HG03045 (cell line): Measurements from ENCODE around the gene PKN1.

Experiments used
- ATAC-seq: cut with Tn5 transposase; IDR thresholded peaks from one replicate; pipeline ENCODE4 v1.9.1; 2021; ENCODE audit warnings: mild to moderate bottlenecking, moderate library complexity; ENCODE audit not compliant: unreplicated experiment

PKN1 gene

DNA sequence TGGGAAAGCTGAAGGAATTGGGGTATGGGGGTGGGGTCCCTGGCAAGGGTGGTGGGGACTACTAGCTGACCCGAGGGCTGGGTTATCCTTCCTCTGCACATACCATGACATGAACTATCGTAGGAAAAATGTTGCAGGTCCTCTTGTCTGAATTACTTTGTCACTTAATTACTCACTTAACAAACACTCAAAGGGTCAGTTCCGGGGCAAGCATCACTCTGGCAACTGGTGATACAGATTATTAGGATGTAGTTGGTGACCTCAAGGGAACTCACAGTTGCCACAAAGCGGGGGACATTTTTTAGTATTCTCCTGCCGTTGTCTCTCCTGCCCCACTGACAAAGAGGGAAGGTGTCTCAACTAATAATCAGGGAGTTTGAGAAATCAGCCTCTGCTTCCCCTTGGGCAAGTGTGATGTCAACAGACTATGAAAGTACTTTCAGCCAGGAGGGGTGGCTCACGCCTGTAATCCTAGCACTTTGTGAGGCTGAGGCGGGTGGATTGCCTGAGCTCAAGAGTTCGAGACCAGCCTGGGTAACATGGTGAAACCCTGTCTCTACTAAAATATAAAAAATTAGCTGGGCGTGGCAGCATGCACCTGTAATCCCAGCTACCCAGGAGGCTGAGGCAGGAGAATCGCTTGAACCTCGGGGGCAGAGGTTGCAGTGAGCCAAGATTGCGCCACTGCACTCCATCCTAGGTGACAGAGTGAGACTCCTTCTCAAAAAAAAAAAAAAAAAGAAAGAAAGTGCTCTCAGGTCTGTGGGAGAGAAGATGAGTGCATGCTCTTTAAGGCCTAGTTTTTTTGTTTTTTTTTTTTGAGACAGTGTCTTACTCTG, 74.8 kb downstream of the PKN1 start:
- ATAC-seq = no peak

DNA sequence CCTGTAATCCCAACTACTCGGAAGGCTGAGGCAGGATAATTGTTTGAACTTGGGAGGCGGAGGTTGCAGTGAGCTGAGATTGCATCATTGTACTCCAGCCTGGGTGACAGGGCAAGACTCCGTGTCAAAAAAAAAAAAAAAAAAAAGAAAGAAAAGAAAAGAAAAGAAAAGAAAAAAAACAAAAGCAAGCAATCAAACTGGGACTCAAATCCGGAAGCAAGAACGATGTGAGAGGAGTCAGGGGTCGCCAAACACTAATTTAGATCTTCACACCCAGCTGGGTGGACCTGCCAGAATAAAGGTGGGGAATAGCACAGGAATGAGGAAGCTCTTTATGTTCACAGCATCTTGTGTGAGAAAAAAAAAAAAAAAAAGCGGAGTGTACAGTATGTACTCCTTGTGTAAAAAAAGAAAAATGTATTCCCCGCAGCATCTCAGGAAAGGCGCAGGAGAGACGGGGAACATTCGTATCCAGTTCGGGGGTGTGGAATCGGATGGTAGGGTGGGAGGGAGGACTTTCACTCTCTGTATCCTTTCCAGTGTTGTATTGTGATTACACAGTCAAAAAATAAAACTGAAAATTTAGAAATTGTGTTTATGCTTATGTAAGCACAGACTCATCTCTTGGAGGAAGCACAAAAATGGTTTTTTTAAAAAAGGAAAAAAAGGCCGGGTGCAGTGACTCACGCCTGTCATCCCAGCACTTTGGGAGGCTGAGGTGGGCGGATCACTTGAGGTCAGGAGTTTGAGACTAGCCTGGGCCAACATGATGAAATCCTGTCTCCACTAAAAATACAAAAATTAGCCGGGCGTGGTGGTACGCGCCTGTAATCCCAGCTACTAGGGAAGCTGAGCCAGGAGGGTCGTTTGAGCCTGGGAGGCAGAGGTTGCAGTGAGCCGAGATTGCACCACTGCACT, 77.5 kb downstream of the PKN1 start:
- ATAC-seq = no peak

DNA sequence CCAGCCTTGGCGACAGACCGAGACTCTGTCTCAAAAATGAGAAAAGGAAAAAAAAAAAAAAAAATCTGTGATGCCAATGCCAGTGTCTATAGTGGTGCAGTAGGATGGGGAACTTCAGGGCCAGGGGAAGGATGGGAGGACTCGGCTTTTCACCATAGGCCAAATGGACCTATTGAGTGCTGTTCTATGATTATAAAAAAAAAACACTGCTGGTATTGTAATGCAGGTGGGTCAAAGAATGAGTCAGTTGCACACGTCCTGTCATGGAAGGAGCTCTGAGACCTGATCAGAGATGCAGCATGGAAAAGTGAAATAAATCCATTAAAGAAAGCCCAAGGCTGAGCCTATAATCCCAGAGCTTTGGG, 78.1 kb downstream of the PKN1 start:
- no peak for ATAC-seq

DNA sequence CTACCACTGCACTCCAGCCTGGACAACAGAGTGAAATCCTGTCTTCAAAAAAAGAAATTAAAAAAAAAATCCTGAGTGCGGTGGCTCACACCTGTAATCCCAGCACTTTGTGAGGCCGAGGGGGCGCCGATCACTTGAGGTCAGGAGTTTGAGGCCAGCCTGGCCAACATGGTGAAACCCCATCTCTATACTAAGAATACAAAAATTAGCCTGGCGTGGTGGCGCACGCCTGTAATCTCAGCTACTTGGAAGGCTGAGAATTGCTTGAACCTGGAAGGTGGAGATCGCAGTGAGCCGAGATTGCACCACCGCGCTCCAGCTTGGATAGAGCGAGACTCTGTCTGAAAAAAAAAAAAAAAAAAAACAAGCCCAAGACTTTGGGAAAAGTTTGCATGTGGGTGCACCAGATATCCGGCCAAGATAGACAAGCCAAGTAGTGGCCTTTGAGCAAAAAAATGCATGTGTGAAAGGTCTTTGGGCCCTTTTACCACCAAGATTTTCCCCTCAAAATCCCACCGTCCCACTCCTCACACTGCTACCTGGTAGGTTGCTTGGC, 79.4 kb downstream of the PKN1 start:
- no peak for ATAC-seq

DNA sequence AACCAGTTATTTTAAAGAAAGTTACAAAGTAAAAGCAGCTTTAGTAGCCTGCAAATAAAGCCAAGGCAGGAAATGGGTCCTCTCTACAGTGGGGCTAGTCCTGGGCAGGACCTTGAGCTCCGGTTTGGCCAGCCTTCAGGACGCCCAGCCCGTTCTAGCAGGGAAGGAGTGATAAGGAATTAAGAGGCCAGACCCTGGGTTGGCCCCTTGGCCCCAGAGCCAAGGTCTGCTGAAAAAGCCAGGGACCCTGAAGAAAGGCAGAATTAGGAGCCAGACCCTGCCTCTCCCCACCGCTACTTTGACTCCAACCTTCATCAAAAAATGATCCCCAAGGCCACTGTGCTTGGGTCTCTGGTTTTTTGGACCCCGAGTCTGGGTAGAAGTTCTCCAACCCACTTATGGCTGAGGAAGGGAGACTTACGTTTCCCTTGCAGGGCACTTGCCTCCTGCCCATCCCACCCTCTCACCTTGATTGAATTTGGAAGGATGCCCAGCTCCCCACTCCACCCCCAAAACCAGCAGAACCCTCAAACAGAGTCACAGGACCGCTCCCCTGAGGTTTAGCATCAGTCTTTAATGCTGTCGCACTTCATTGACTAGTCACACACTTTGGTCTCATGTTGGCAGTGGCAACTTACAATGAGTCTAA, 81.2 kb downstream of the PKN1 start:
- ATAC-seq = no peak

DNA sequence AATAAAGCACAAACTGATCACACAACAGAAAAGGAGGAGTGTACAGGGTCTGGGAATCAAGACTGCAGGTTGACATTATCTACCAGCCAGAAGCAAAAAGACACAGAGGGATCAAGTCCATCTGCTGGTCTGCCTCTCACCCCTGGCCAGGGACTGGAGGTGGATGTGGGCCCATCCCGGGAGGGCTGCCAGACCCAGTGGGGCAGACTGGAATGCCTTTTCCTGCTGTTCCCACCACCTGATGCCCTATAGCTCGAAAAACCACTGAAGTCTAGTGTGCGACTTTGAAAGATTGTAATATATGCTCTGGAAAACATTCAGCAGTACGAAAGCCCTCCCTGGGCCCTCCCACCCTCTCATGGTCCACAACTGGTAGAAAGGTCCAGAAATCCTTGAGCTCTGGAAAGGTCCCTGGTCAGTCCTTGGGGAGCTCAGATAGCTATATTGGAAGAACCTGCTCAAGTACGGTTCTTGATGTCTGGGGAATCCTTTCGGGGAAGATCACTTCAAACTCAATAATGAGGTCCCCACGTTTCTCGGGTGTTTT, 82.5 kb downstream of the PKN1 start:
- no peak for ATAC-seq

DNA sequence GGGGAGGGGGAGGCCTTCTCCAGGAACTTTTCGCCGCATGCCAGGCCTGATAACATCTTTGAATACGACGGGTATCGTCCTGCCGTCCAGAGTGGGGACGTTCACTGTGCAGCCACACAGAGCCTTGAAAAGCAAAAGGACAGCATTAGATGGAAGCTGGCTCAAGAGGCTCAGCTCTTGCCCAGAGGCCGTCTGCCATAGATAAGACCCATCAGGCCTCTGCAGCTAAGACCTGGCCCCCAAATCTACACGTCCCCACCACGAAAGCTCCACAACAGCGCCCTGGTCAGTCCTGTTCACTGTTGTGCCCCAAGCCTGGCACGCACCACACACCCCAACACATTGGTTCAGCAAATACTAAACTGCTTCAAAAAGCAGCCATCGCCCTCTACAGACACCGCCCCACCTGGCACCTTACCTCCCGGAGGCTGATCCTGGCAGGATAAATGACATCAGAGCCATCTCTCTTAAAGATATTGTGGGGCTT, 83.0 kb downstream of the PKN1 start:
- ATAC-seq = no peak

DNA sequence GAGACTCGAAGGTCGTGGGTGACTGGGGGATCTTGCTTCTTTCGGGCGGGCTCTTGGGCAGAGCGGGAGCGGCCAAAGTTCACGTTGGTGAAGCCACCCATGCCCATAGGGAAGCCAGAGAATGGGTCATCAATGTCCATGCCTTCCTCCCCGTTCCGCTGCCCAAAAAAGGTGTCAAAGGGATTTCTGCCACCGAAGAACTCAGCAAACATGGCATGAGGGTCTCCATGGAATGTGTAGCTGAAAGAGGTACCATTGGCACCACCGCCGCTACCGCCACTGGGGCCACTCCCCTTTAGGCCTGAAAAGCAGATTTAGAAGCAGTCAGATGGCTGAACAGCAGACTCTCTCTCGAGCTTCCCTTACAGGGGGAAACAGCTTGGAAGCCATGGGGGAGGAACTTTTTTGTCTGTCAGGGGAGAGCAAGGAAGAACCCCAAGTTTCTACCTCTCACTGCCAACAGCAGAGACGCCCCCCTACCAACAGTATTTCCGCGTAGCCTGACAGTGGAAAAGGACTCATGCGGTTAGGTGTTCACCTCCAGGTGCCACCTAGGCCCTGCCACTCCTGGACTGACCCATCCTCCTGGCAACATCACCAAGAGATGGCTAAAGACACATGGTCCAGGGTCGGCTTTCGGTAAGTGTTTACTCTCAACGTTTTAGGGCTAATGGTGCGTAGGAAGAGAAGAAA, 83.8 kb downstream of the PKN1 start:
- ATAC-seq = no peak

DNA sequence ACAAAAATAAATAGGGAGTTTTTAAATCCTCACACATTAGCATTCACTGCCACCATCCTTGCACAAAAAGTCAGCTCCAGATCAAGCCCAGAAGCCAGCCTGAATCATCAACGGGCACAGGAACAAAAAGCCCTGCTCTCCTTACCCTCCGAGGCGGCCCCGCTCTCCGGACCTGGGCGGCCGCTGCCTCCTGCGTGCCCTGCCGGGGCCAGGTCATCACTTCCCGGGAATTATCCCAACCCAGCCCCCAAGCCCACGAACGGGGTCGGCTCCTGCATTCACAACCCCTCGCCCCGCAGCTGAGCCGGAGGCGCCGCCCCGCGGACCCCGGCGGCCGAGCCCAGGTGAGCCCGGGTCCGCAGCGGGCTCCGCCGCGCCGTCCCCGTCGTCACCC, 84.3 kb downstream of the PKN1 start:
- no peak for ATAC-seq

DNA sequence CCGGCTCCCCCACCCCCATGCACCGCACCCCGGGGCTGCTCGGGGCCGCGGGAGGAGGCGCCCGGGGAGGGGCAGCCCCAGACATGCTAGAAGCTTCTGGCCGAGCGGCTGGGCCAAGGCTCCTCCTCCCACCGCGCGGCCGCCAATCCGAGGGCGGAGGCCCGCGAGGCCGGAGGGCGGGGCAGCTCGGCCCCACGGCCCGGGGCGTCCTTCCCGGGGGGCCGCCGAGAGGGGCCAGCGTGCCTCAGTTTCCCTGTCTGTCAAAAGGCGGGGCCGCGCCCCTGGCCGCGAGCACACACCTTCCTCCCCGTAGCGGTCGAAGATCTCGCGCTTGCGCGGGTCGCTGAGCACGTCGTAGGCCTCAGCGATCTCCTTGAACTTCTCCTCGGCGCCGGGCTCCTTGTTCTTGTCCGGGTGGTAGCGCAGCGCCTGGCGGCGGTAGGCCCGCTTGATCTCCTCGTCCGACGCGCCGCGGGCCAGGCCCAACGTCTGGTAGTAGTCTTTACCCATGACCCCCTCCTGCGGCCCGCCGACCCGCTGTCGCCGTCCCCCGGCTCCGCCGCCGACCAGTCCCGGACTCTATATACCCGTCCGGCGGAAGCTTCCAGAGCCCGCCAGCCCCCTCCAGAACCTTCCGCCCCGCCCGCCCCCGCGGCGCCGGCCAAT, 84.9 kb downstream of the PKN1 start, which contains the start of gene DNAJB1:
Gene DNAJB1 (minus strand): TSS at position 558 of the 666 bp plus-strand sequence. CDS start 48 bp downstream, at position 510.
- ATAC-seq = peak; percentile 65

DNA sequence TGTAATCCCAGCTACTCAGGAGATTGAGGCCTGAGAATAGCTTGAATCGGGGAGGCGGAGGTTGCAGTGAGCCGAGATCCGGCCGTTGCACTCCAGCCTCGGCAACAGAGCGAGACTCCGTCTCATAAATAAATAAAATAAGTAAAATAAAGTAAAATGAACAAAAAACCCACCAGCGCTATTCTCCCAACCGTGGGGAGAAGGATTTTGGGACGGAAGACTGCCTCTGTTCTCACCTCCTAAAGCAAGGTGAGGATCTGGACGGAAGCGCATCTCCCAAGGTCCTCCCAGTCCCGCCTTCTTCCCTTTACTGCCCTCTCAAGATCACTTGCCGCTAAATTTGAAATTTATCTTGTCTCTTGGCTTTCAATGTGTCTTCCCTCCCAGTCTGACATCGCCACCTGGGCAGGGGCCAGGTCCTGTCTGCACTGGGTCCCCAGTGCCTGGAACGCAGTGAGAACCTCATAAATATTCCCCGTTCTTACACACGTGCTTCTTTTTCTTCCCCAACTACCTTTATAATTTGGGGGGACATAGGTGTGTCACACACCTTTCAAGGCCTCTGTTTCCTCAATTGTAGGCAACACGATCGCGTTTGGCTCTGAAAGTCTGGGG, 86.2 kb downstream of the PKN1 start:
- no peak for ATAC-seq

DNA sequence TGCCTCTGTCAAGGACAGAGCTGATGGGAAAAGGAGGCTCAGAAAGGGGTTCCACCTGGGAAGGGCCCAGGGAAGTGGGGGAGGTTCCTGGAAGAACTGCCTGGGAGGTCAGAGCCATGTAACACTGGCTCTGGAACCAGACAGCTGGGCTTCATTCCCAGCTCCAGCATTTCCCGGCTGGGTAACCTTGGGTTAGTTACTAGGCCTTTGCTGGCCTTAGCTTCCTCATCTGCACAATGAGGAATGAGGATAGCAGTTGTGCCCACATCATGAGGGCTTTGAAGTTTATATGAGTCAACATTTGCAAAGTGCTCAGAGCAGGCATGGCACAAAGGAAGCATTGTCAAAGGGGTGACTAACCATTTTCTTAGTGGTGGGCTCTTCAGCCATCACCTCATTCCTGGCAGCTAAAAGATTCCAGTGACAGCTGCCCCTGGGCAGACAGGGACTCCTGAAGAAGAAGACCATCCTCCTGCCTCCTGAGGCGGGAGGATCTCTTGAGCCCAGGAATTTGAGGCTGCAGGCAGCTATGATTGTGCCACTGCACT, 86.8 kb downstream of the PKN1 start:
- ATAC-seq = no peak

DNA sequence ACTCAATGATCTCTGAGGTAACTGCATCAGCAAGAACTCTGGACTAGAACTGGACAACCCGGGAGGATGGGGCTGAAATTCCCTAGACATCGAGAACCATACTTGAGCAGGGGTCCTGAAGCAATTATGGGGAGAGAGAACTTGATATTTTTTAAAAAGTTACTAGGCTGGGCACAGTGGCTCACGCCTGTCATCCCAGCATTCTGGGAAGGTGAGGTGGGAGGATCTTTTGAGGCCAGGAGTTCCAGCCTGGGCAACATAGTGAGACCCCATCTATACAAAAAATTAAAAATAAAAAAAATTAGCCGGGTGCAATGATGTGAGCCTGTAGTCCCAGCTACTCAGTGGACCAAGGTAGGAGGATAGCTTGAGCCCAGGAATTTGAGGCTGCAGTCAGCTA, 87.4 kb downstream of the PKN1 start:
- no peak for ATAC-seq
